GM08714 (cell line): ENCODE measurements around the gene VPS26B.
"Not testable (repeated sequence)": the region's sequence is repeated elsewhere in the genome, so short reads cannot be mapped to it uniquely, and the experiment has no call there.

Source experiments
- H3K4me3 ChIP-seq: fragments of 200-500 bp; sonication (Bioruptor generic); 2 replicates; pipeline ENCODE4 v1.5.1; 2014; ENCODE audit warnings: mild to moderate bottlenecking, low read length, inconsistent platforms
- ZNF274 ChIP-seq: IDR thresholded peaks from 2 replicates; pipeline ENCODE4 v1.6.1; 2012; ENCODE audit warnings: mild to moderate bottlenecking, low read depth, low read length

The VPS26B gene

DNA sequence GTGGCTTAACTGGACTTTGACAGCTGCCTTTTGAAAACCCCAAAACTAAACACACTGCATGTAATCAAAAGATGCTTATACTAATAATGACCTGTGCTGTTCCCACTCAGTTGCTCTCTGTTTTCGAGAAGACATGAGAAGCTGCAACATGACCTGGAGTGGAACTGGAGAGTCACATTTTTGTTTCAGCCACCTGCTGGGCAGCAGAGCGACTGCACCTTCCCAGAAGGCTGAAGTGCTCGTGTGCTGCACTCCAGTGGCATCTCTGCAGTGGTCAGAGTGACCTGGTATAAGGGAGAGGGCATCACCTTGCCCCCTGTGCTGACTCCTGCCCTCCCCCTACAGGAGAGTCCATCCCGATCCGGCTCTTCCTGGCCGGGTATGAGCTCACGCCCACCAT, 20.1 kb downstream of the VPS26B start:
- H3K4me3 ChIP-seq = no peak overlapping the region
- no peak for TF ChIP-seq ZNF274

DNA sequence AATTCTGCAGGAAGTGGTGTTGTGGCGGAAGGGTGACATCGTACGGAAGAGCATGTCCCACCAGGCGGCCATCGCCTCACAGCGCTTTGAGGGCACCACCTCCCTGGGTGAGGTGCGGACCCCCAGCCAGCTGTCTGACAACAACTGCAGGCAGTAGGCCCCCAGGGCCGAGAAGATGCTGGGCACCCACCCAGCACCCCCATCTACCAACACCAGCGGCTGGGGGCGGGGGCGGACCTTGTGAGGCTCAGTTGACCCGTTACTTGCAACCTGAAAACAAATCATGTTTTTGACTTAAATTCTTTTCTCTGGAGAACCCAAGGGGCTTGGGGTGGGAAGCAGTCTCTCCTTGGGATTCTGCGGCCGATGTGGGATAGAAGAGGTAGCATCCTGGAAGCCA, 21.0 kb downstream of the VPS26B start:
- no peak for TF ChIP-seq ZNF274
- H3K4me3 ChIP-seq = no peak overlapping the region

DNA sequence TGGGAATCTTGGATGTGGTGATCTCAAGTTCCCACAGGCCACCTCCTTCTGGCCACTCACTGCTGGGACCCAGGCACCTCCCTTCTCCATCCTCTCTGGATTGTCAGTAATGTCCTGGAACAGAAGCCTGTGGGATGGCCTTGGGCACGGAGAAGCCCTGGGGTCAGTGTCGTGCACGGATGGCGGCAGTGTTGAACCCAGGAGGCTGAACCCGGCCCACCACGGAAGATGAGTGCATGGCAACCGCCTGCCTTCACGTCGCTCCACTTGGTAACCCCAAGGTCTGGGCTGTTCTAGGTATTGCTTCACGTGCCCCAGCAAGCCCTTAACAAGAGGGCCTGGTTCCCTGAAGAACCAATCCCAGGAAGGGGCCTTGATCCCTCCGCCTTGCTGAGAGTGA, 21.6 kb downstream of the VPS26B start:
- TF ChIP-seq ZNF274 = no peak
- no peak overlapping the region for H3K4me3 ChIP-seq

DNA sequence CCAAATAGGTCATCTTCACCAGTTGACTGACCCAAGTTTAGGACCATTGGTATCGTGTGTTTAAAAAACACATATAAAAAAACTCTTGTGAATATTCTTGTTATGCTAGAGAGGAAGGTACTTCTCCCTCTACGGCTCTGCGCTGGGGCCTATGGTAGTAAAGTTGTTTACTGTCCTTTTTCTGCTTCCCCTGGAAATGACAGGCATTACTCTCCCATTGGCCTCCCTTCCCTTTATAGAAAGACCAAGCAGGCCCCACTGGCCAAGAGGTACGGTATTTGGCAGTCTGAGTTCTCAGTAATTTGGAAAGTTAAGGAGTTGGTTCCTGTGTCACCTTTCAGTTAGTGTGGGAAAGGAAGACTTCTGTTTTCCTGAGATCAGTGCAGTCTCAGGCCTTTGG, 22.2 kb downstream of the VPS26B start:
- TF ChIP-seq ZNF274 = no peak
- no peak overlapping the region for H3K4me3 ChIP-seq

DNA sequence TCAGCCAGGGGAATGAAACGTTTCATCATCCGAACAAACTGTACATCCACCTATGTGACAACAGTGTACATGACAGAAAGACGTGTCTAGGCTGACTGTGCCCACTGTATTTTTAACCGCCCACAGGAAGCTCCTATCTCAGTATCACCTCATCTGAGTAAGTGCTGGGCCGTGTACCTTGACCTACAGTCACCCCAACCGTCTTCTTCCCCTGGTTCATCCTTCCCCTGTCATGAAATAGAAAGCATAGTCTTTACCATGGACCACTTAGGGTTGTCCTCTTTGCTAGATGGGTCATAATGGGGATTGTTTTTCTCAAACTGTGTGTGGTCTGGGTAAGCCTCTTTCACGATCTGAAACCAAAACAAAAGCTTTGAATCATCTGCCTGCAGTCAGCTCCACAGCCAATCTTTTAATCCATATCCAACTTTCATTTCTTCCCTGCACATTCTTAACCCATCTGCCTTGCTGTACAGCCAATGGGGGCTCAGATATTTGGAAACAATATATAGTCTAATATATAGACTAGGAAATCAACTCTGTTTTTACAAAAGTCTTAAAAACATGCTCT, 24.5 kb downstream of the VPS26B start:
- H3K4me3 ChIP-seq = no peak overlapping the region
- no peak for TF ChIP-seq ZNF274

DNA sequence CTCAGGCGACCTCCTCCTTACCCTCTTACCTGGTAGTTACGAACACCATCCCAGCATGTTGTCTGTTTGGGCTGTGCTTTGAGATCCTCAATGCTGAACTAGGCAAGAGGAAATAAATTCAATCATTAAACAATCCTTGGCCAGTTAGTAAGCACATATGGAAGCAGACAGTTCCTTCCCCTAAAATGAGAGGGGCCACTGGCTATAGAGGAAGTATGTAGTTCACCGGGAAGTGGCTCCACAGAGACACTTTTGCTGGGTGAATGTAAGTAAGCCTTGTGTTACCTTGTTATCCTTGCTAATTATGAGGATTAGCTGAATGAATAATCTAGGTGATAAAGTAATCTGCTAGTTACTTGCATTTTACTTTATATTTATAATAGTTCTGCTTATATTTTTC, 25.8 kb downstream of the VPS26B start:
- no peak for TF ChIP-seq ZNF274

DNA sequence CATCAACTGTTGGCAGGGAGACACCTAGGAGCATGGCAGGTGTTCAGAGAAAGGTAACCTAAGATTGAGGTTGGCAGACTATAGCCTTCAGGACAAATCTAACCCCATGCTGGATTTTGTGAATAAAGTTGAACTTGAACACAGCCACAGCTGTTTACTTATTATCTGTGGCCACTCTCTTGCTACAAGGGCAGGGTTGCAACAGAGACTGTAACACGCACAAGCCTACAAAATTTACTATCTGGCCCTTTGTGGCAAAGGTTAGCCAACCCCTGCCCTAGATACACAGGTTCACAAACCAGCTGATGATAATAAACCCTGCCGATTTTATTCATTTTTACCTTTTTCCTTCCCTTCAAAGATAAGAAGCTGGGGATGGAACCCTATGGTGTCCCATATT, 26.2 kb downstream of the VPS26B start:
- no peak for TF ChIP-seq ZNF274
- no peak overlapping the region for H3K4me3 ChIP-seq

More for the DNA sequence above, 25.8 kb downstream of the VPS26B start:
- H3K4me3 ChIP-seq = no peak overlapping the region

DNA sequence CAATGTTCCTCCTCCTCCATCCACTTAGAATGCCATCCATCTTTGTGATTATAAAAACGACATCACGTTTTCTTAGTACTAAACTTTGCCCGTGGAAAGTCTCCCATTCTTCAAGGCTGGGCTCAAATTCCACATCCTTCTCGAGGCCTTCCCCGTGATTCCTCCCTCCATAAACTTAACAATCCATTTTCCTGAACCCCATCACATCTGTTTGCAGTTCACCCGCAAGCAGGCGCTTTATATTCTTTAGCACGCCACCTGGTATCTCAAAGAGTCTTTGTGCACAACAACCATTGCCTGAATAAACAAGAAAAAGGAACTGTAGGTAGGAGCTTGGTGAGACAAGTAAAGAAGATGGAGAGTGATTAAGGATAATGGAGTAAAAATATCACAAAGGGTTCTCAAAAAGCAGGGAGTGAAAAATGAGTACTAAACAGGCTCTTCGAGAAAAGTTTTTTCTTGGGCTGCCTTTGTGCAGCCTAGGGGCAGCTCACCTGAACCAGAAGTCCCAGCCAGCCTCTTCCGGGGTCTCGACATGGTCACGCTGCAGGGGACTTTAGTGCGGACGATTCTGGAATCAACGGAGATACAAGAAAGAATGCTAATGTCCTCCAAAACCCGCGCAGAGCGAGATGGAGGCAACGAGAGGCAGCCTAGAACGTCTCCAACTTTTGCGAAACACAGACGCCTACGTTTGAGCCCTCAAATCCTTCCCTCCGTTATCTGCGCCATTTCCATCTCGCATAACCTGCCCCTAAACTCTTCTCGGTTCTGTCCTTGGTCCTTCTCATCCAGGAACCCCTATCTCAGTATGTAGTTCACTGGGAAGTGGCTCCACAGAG, 28.1 kb downstream of the VPS26B start:
- no peak for TF ChIP-seq ZNF274
- peak overlapping the region; percentile 93 for H3K4me3 ChIP-seq

DNA sequence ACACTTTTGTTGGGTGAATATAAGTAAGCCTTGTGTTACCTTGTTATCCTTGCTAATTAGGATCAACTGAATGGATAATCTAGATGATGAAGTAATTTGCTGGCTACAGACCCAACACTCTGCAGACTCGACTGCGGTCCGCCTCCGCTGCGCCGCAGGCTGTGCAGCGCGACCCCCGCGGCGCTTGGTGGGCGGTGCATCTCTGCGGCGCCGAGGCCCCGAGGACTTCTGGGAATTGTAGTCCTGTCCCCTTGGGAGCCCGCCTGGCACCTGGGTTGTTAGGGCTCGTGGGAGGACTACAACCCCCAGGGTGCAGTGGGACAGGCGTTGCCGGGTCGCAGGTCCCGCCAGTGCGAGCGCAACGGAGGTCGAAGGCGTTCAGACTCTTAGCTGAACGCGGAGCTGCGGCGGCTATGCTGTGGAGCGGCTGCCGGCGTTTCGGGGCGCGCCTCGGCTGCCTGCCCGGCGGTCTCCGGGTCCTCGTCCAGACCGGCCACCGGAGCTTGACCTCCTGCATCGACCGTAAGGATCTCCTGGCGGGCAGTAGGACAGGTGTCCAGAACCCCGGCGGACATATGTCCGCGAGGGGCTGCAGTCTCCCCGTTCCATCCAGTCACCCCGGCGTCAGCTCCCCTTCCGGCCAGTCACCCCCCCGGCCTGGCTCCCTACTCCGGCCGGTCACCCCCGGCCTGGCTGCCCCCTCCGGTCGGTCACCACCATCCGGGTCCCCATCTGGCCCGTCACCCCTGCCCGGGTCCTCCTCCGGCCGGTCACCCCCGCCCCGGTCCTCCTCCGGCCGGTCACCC, 28.9 kb downstream of the VPS26B start, which contains the start of the genes ACAD8 and THYN1:
ACAD8 (plus strand) TSS at position 381 of the 806 bp plus-strand sequence; CDS start at position 414, 33 bp downstream.
THYN1 (minus strand) TSS at position 165 of the 806 bp plus-strand sequence. CDS start 470 bp downstream, outside the sequence.
- H3K4me3 ChIP-seq = peak within 1 kb of the TSS; percentile 93
- TF ChIP-seq ZNF274 = no peak

DNA sequence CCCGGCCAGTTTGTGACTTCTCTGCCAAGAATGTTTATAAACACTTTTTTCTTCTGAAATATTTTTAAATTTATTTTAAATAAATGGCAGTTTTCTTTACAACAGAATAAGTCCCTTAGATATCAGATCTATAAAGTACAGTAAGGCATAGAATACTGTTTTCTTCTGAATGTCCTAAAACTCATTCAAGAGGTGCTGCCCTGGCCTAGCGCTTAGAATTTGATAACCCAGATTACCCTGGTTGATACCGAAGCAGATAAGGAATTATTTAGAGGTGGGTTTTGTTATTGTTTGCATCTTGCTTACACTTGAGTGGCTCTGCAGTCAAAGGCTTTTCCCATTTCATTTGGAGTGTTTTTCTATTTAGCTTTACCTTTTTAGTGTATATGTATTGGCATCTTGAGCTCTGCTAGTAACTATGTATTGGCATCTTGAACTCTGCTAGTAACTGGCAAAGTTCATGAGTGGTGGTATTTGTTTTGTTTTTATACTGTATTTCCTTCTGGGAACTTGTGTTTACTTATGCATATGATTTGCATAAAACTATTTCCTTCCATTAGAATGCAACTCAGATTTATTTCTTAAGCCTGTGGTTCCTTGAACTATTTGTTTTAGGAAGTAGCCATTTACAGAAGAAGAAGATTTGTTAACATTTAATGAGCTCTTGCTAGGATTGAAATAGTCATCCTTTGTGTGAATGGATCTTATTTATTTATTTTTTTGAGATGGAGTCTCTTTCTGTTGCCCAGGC, 30.1 kb downstream of the VPS26B start:
- no peak for TF ChIP-seq ZNF274
- peak overlapping the region; percentile 93 for H3K4me3 ChIP-seq

DNA sequence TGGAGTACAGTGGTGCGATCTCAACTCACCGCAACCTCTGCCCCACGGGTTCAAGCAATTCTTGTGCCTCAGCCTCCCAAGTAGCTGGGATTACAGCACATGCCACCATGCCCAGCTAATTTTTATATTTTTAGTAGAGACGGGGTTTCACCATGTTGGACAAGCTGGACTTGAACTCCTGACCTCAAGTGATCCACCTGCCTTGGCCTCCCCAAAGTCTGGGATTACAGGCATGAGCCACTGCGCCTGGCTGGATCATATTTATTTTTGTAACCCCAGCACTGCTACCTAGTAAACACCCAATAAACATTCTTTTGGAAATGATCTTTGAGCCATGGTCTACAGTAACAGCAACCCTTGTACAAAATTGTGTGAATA, 30.7 kb downstream of the VPS26B start:
- H3K4me3 ChIP-seq = not testable (repeated sequence)

DNA sequence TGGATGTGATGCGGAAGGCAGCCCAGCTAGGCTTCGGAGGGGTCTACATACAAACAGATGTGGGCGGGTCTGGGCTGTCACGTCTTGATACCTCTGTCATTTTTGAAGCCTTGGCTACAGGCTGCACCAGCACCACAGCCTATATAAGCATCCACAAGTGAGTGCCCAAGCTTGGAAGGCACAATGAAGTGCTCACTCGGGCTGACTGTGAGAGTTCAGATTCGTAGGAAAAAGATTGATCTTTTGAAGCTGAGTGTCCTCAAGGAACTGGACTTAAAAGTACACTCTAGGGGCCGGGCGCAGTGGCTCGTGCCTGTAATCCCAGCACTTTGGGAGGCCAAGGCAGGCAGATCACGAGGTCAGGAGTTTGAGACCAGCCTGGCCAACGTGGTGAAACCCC, 32.6 kb downstream of the VPS26B start:
- H3K4me3 ChIP-seq = no peak overlapping the region
- no peak for TF ChIP-seq ZNF274

DNA sequence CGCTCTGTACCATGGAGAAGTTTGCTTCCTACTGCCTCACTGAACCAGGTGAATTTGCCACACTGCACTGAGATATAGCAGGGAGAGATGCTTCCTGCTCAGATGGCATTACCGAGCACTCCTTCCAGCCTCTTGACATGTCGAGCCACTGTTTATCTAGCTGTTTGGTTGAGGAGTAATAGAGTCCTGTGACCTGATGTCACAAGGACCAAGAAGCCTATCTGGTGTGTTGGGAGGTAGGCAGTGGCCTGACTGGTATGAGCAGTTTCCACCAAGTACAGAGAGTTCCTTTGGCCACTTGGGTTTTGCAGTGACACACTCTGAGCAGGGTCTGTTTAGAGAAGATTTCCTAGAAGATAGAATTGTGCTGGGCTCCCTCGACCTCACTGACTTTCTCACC, 34.1 kb downstream of the VPS26B start:
- no peak overlapping the region for H3K4me3 ChIP-seq
- TF ChIP-seq ZNF274 = no peak

DNA sequence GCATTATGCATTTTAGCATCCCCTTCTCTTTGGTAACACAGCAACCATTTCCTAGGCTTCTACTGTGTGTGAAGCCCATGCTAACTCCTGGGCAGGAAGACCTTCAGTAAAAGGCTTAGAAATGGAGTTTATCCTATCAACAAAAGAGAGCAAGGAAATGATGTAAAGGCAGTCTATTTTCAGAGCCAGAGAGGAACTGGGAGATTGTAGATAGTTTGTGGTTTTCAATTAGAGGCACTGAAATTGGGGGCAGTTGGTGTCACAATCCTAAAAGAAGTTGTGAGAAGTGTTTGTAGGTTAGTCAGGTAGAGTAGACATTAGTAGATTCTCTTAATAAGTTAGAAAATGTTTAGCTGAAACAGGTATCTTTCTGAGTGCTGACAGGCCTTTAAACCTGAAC, 36.0 kb downstream of the VPS26B start:
- no peak for TF ChIP-seq ZNF274
- no peak overlapping the region for H3K4me3 ChIP-seq
